Karpas-422 (cell line): ENCODE results near the gene PCDHGC4. TPM values are rescaled to one million over a fixed set of nuclear protein-coding genes. Genes with fewer than 3 reads are reported as not detected.

Experiments
- DNase-seq: peaks from one replicate; pipeline ENCODE4 v3.0.0-alpha.2; 2015
- H2AFZ ChIP-seq: fragments of 200-600 bp; sonication (generic); 2 replicates; pipeline ENCODE4 v1.6.1; 2014; ENCODE audit warnings: antibody characterized with exemption, low read length, mixed read lengths
- H3K27ac ChIP-seq: fragments of 200-600 bp; sonication (generic); 2 replicates; pipeline ENCODE4 v1.5.1; 2014; ENCODE audit warnings: mild to moderate bottlenecking, low read length, moderate library complexity
- H3K27me3 ChIP-seq: fragments of 200-600 bp; sonication (generic); 2 replicates; pipeline ENCODE4 v1.6.1; 2014; ENCODE audit warnings: low read length, mixed read lengths
- H3K36me3 ChIP-seq: fragments of 200-600 bp; sonication (generic); 2 replicates; pipeline ENCODE4 v1.6.1; 2014; ENCODE audit warnings: low read length, mixed read lengths; ENCODE audit not compliant: insufficient read depth
- H3K4me1 ChIP-seq: fragments of 200-600 bp; sonication (generic); 2 replicates; pipeline ENCODE4 v1.6.1; 2014; ENCODE audit warnings: mild to moderate bottlenecking, low read length, mixed read lengths
- H3K4me2 ChIP-seq: fragments of 200-600 bp; sonication (generic); 2 replicates; pipeline ENCODE4 v1.6.1; 2014; ENCODE audit warnings: low read length, low read depth, mild to moderate bottlenecking; ENCODE audit not compliant: poor library complexity, severe bottlenecking
- H3K4me3 ChIP-seq: fragments of 200-600 bp; sonication (generic); 2 replicates; pipeline ENCODE4 v1.5.1; 2014; ENCODE audit warnings: mild to moderate bottlenecking, antibody characterized with exemption, low read length, mixed read lengths
- H3K79me2 ChIP-seq: fragments of 200-600 bp; sonication (generic); 2 replicates; pipeline ENCODE4 v1.6.1; 2014; ENCODE audit warnings: mild to moderate bottlenecking, low read length, mixed read lengths
- H3K9ac ChIP-seq: fragments of 200-600 bp; sonication (generic); 2 replicates; pipeline ENCODE4 v1.6.0; 2014; ENCODE audit warnings: low read length
- H3K9me2 ChIP-seq: fragments of 200-600 bp; sonication (generic), shearing (Covaris generic); replicated peaks from 2 replicates; pipeline ENCODE4 v1.6.0; 2014; ENCODE audit warnings: mild to moderate bottlenecking, low read length, moderate library complexity; ENCODE audit not compliant: insufficient read depth
- H3K9me3 ChIP-seq: fragments of 300-700, 200-600 bp; sonication (generic); 2 replicates; pipeline ENCODE4 v1.6.1; 2014; ENCODE audit warnings: low read length, mixed read lengths
- H4K20me1 ChIP-seq: fragments of 200-600 bp; sonication (generic); 2 replicates; pipeline ENCODE4 v1.6.1; 2014; ENCODE audit warnings: mild to moderate bottlenecking, antibody characterized with exemption, low read length, low read depth; ENCODE audit not compliant: insufficient read depth
- total RNA-seq: library from RNA; depleted of rRNA; stranded (reverse); fragments of >200 nt; shearing (Covaris generic); gene quantifications from 2 replicates; pipeline ENCODE4 v1.2.3, GENCODE V29; 2014; ENCODE audit warnings: low replicate concordance

The PCDHGC4 gene
- total RNA-seq, 1 experiment from 2014 or later = 11.8 TPM

GRCh38 chr5:141491323-141492167 is 6.7 kb downstream of the PCDHGC4 start:
- no peak for DNase-seq
- H3K9me3 ChIP-seq = no peaks in the 10 kb centered on the region
- H3K4me1 ChIP-seq = peaks cover 8% of the 10 kb centered on the region
- H3K4me3 ChIP-seq = no peak overlapping the region
- peaks cover 20% of the 10 kb centered on the region for H3K36me3 ChIP-seq
- H2AFZ ChIP-seq = no peak overlapping the region
- no peaks in the 10 kb centered on the region for H3K27me3 ChIP-seq
- H3K27ac ChIP-seq = no peak overlapping the region
- no peaks in the 10 kb centered on the region for H3K9me2 ChIP-seq
- H3K79me2 ChIP-seq = peaks cover 88% of the 10 kb centered on the region
- no peak overlapping the region for H3K4me2 ChIP-seq
- no peaks in the 10 kb centered on the region; the same call in 1 of the 2 replicates for H4K20me1 ChIP-seq
- no peak overlapping the region for H3K9ac ChIP-seq

GRCh38 chr5:141492168-141492885 is 7.5 kb downstream of the PCDHGC4 start:
- Histone ChIP-seq H3K36me3 (peaks cover 13% of the 10 kb centered on the region; the same call in 1 of the 2 replicates), H3K4me2 (no peak overlapping the region), H3K27me3 (no peaks in the 10 kb centered on the region), H3K4me3 (no peak overlapping the region), H4K20me1 (no peaks in the 10 kb centered on the region; the same call in 1 of the 2 replicates), H3K79me2 (peaks cover 81% of the 10 kb centered on the region), H3K9ac (no peak overlapping the region), H3K4me1 (peaks cover 8% of the 10 kb centered on the region), H3K9me2 (no peaks in the 10 kb centered on the region), H3K9me3 (no peaks in the 10 kb centered on the region), H2AFZ (no peak overlapping the region), H3K27ac (peak overlapping the region; percentile 9; the same call in 1 of the 2 replicates)
- DNase-seq = no peak

GRCh38 chr5:141493500-141494422 is 8.9 kb downstream of the PCDHGC4 start:
- H4K20me1 ChIP-seq = no peaks in the 10 kb centered on the region
- H3K4me2 ChIP-seq = no peak overlapping the region
- DNase-seq = no peak
- H2AFZ ChIP-seq = no peak overlapping the region
- H3K36me3 ChIP-seq = peaks cover 9% of the 10 kb centered on the region; the same call in 1 of the 2 replicates
- H3K27ac ChIP-seq = peak overlapping the region; percentile 9; the same call in 1 of the 2 replicates
- peaks cover 73% of the 10 kb centered on the region for H3K79me2 ChIP-seq
- H3K9me2 ChIP-seq = no peaks in the 10 kb centered on the region
- no peak overlapping the region for H3K9ac ChIP-seq
- H3K27me3 ChIP-seq = no peaks in the 10 kb centered on the region
- no peak overlapping the region for H3K4me3 ChIP-seq
- peaks cover 8% of the 10 kb centered on the region for H3K4me1 ChIP-seq
- H3K9me3 ChIP-seq = no peaks in the 10 kb centered on the region

GRCh38 chr5:141494761-141495452 is 10.1 kb downstream of the PCDHGC4 start:
- H3K4me3 ChIP-seq = no peak overlapping the region
- H3K9me3 ChIP-seq = no peaks in the 10 kb centered on the region
- no peak overlapping the region for H3K9ac ChIP-seq
- peaks cover 13% of the 10 kb centered on the region; the same call in 1 of the 2 replicates for H3K36me3 ChIP-seq
- H2AFZ ChIP-seq = no peak overlapping the region
- H3K79me2 ChIP-seq = peaks cover 67% of the 10 kb centered on the region
- peaks cover 8% of the 10 kb centered on the region for H3K4me1 ChIP-seq
- H3K4me2 ChIP-seq = no peak overlapping the region
- no peaks in the 10 kb centered on the region for H4K20me1 ChIP-seq
- no peaks in the 10 kb centered on the region for H3K9me2 ChIP-seq
- H3K27ac ChIP-seq = no peak overlapping the region
- H3K27me3 ChIP-seq = no peaks in the 10 kb centered on the region
- no peak for DNase-seq

GRCh38 chr5:141495453-141495811 is 10.6 kb downstream of the PCDHGC4 start:
- no peaks in the 10 kb centered on the region for H4K20me1 ChIP-seq
- peaks cover 62% of the 10 kb centered on the region for H3K79me2 ChIP-seq
- H3K27me3 ChIP-seq = no peaks in the 10 kb centered on the region
- H3K27ac ChIP-seq = no peak overlapping the region
- peaks cover 13% of the 10 kb centered on the region; the same call in 1 of the 2 replicates for H3K36me3 ChIP-seq
- H3K4me1 ChIP-seq = peaks cover 8% of the 10 kb centered on the region
- no peak overlapping the region for H3K4me2 ChIP-seq
- H3K9ac ChIP-seq = no peak overlapping the region
- H2AFZ ChIP-seq = no peak overlapping the region
- H3K9me3 ChIP-seq = no peaks in the 10 kb centered on the region
- H3K9me2 ChIP-seq = no peaks in the 10 kb centered on the region
- no peak for DNase-seq
- no peak overlapping the region for H3K4me3 ChIP-seq

GRCh38 chr5:141496038-141496437 is 11.2 kb downstream of the PCDHGC4 start:
- Histone ChIP-seq H3K9me3 (no peaks in the 10 kb centered on the region), H3K79me2 (peaks cover 57% of the 10 kb centered on the region), H3K9ac (no peak overlapping the region), H3K27me3 (no peaks in the 10 kb centered on the region), H3K4me1 (peaks cover 8% of the 10 kb centered on the region), H3K27ac (no peak overlapping the region), H3K4me2 (no peak overlapping the region), H3K36me3 (peaks cover 13% of the 10 kb centered on the region; the same call in 1 of the 2 replicates), H2AFZ (no peak overlapping the region), H4K20me1 (no peaks in the 10 kb centered on the region), H3K9me2 (no peaks in the 10 kb centered on the region), H3K4me3 (no peak overlapping the region)
- no peak for DNase-seq

- Histone ChIP-seq H2AFZ (no peak overlapping the region), H3K9me2 (no peaks in the 10 kb centered on the region), H4K20me1 (no peaks in the 10 kb centered on the region), H3K79me2 (peaks cover 23% of the 10 kb centered on the region), H3K27me3 (no peaks in the 10 kb centered on the region), H3K4me3 (no peak overlapping the region), H3K9ac (no peak overlapping the region), H3K36me3 (peaks cover 33% of the 10 kb centered on the region), H3K27ac (no peak overlapping the region), H3K9me3 (no peaks in the 10 kb centered on the region), H3K4me2 (no peak overlapping the region), H3K4me1 (peaks cover 37% of the 10 kb centered on the region)
- DNase-seq = no peak
Measured at GRCh38 chr5:141501761-141502160, 16.9 kb downstream of the PCDHGC4 start.
